ENCODE results near the gene RGS7. TPM values are rescaled to one million over a fixed set of nuclear protein-coding genes. Genes with fewer than 3 reads are reported as not detected.
A peak's percentile ranks its signal among the peaks of the same experiment; 100 is the strongest.

RGS7 gene
- total RNA-seq, 6 experiments from 2014 or later, result not detected

GRCh38 chr1:240808381-240808780 is 548.6 kb downstream of the RGS7 start:
- TF ChIP-seq CTCF (IDR thresholded peaks at IDR 0.05) (no peak), POLR2A (IDR thresholded peaks at IDR 0.05) (no peak)
- WGBS (ENCODE audit: insufficient coverage, low coverage, low lambda C conversion rate, missing lambda C conversion rate), result 37% methylated on average over 1 of the region's 1 CpG
- no peak for ATAC-seq
- H3K4me3 ChIP-seq, result no peak overlapping the region
- intact Hi-C loops (cut with DNase I), result no loop called here
- DNase-seq, result no peak
- no peaks in the 10 kb centered on the region for H3K9me3 ChIP-seq
- no peak overlapping the region for H3K27ac ChIP-seq
- H3K36me3 ChIP-seq, result no peaks in the 10 kb centered on the region
- no peaks in the 10 kb centered on the region for H3K4me1 ChIP-seq
- H3K27me3 ChIP-seq, result no peaks in the 10 kb centered on the region

GRCh38 chr1:240806200-240806745 is 550.7 kb downstream of the RGS7 start:
- no peaks in the 10 kb centered on the region for H3K4me1 ChIP-seq
- no peak overlapping the region for H3K4me3 ChIP-seq
- TF ChIP-seq POLR2A (IDR thresholded peaks at IDR 0.05) (no peak), CTCF (IDR thresholded peaks at IDR 0.05) (no peak)
- H3K27ac ChIP-seq, result no peak overlapping the region
- 62% methylated on average over 5 of the region's 5 CpGs for WGBS (ENCODE audit: insufficient coverage, low coverage, low lambda C conversion rate, missing lambda C conversion rate)
- no peaks in the 10 kb centered on the region for H3K36me3 ChIP-seq
- ATAC-seq (no peak), DNase-seq (no peak)
- intact Hi-C loops (cut with DNase I), result no loop called here
- H3K27me3 ChIP-seq, result no peaks in the 10 kb centered on the region
- no peaks in the 10 kb centered on the region for H3K9me3 ChIP-seq

- no peaks in the 10 kb centered on the region for H3K27me3 ChIP-seq
- H3K9me3 ChIP-seq, result no peaks in the 10 kb centered on the region
- WGBS (ENCODE audit: insufficient coverage, low coverage, low lambda C conversion rate, missing lambda C conversion rate), result 32% methylated on average over 2 of the region's 2 CpGs
- no peak overlapping the region for H3K27ac ChIP-seq
- intact Hi-C loops (cut with DNase I), result no loop called here
- DNase-seq (no peak), ATAC-seq (no peak)
- TF ChIP-seq CTCF (IDR thresholded peaks at IDR 0.05), result no peak
- no peaks in the 10 kb centered on the region for H3K4me1 ChIP-seq
- H3K4me3 ChIP-seq, result no peak overlapping the region
- H3K36me3 ChIP-seq, result no peaks in the 10 kb centered on the region
Measured at GRCh38 chr1:240804475-240804874, 552.5 kb downstream of the RGS7 start.

GRCh38 chr1:240803151-240803550 is 553.9 kb downstream of the RGS7 start:
- ATAC-seq (peak in 1 of 4 donors; percentile 55), DNase-seq (no peak)
- H3K9me3 ChIP-seq, result no peaks in the 10 kb centered on the region
- intact Hi-C loops (cut with DNase I), result no loop called here
- no peak overlapping the region for H3K27ac ChIP-seq
- H3K4me1 ChIP-seq, result no peaks in the 10 kb centered on the region
- H3K27me3 ChIP-seq, result no peaks in the 10 kb centered on the region
- TF ChIP-seq POLR2A (IDR thresholded peaks at IDR 0.05), result no peak
- TF ChIP-seq CTCF (IDR thresholded peaks at IDR 0.05), result no peak
- H3K4me3 ChIP-seq, result no peak overlapping the region
- H3K36me3 ChIP-seq, result no peaks in the 10 kb centered on the region

- Histone ChIP-seq H3K27ac (no peak overlapping the region), H3K27me3 (no peaks in the 10 kb centered on the region), H3K9me3 (no peaks in the 10 kb centered on the region), H3K36me3 (no peaks in the 10 kb centered on the region), H3K4me3 (no peak overlapping the region), H3K4me1 (no peaks in the 10 kb centered on the region)
- no peak for ATAC-seq
- TF ChIP-seq POLR2A (IDR thresholded peaks at IDR 0.05), result no peak
- no peak for TF ChIP-seq CTCF (IDR thresholded peaks at IDR 0.05)
- DNase-seq, result no peak
- WGBS (ENCODE audit: insufficient coverage, low coverage, low lambda C conversion rate, missing lambda C conversion rate), result 78% methylated on average over 2 of the region's 2 CpGs
- intact Hi-C loops (cut with DNase I), result no loop called here
Measured at GRCh38 chr1:240802271-240802670, 554.7 kb downstream of the RGS7 start.

All from right lobe of liver (tissue), 6 donors.